WTC11 (cell line): ENCODE data around the gene STK10. TPM values are rescaled to one million over a fixed set of nuclear protein-coding genes. Genes with fewer than 3 reads are reported as not detected.

ENCODE experiments used
- ATAC-seq: fragments of 200-7000 bp; cut with Tn5 transposase; 2 replicates; pipeline ENCODE4 v1.10.0; 2021; ENCODE audit warnings: mild to moderate bottlenecking, moderate library complexity
- CTCF ChIA-PET: fragments of 300-600 bp; sonication (Branson Sonifier 250); formaldehyde crosslinking; loops from one replicate; lab custom pipeline; 2021; ENCODE audit warnings: antibody characterized with exemption; lab: Charles Lee
- POLR2A ChIA-PET: fragments of 350-600 bp; sonication (Branson Sonifier 250); formaldehyde crosslinking; loops from one replicate; lab custom pipeline; 2021; ENCODE audit warnings: antibody characterized with exemption; lab: Charles Lee
- DNase-seq: peaks from one replicate; pipeline ENCODE4 v3.0.0; 2021; ENCODE audit warnings: low spot score
- H3K27ac Mint-ChIP-seq: 2 replicates; pipeline ENCODE4 v1.8.0; 2021; ENCODE audit warnings: mixed read lengths
- H3K27me3 Mint-ChIP-seq: 2 replicates; pipeline ENCODE4 v1.8.0; 2021; ENCODE audit warnings: low read depth, mild to moderate bottlenecking, moderate library complexity, mixed read lengths
- H3K36me3 Mint-ChIP-seq: 2 replicates; pipeline ENCODE4 v1.8.0; 2021; ENCODE audit warnings: mixed read lengths
- H3K4me1 Mint-ChIP-seq: 2 replicates; pipeline ENCODE4 v1.8.0; 2022; ENCODE audit warnings: mixed read lengths
- H3K4me3 Mint-ChIP-seq: 2 replicates; pipeline ENCODE4 v1.8.0; 2021; ENCODE audit warnings: mild to moderate bottlenecking, moderate library complexity, mixed read lengths
- H3K9me3 Mint-ChIP-seq: 2 replicates; pipeline ENCODE4 v1.8.0; 2021; ENCODE audit warnings: mixed read lengths
- ARID4B ChIP-seq: sonication (generic); formaldehyde crosslinking; IDR thresholded peaks from 2 replicates; pipeline ENCODE4 v1.8.0; 2023; ENCODE audit warnings: missing genetic modification reagents, mild to moderate bottlenecking, borderline replicate concordance
- ATF3 ChIP-seq: sonication (generic); formaldehyde crosslinking; conservative IDR thresholded peaks from 2 replicates; pipeline ENCODE4 v1.8.1; 2022; ENCODE audit warnings: mild to moderate bottlenecking, missing genetic modification reagents
- E2F4 ChIP-seq: sonication (generic); formaldehyde crosslinking; IDR thresholded peaks from 2 replicates; pipeline ENCODE4 v1.8.1; 2022; ENCODE audit warnings: low read depth, mild to moderate bottlenecking, moderate library complexity, missing genetic modification reagents, borderline replicate concordance
- E2F5 ChIP-seq: sonication (generic); formaldehyde crosslinking; IDR thresholded peaks from 2 replicates; pipeline ENCODE4 v1.8.1; 2022; ENCODE audit warnings: mild to moderate bottlenecking, moderate library complexity, missing genetic modification reagents
- FOXJ3 ChIP-seq: sonication (generic); formaldehyde crosslinking; IDR thresholded peaks from 2 replicates; pipeline ENCODE4 v1.9.0; 2021; ENCODE audit warnings: missing genetic modification reagents, mild to moderate bottlenecking, borderline replicate concordance
- FOXK1 ChIP-seq: sonication (generic); formaldehyde crosslinking; IDR thresholded peaks from 2 replicates; pipeline ENCODE4 v1.8.0; 2022; ENCODE audit warnings: mild to moderate bottlenecking, moderate library complexity, missing genetic modification reagents
- FOXP1 ChIP-seq: sonication (generic); formaldehyde crosslinking; IDR thresholded peaks from 2 replicates; pipeline ENCODE4 v1.8.0; 2022; ENCODE audit warnings: missing genetic modification reagents, mild to moderate bottlenecking, moderate library complexity, borderline replicate concordance
- GABPB1 ChIP-seq: sonication (generic); formaldehyde crosslinking; IDR thresholded peaks from 2 replicates; pipeline ENCODE4 v1.8.1; 2023; ENCODE audit warnings: mild to moderate bottlenecking, missing genetic modification reagents
- IRF2 ChIP-seq: sonication (generic); formaldehyde crosslinking; IDR thresholded peaks from 2 replicates; pipeline ENCODE4 v1.8.0; 2022; ENCODE audit warnings: low read depth, missing genetic modification reagents, borderline replicate concordance
- MYBL2 ChIP-seq: sonication (generic); formaldehyde crosslinking; IDR thresholded peaks from 2 replicates; pipeline ENCODE4 v1.8.1; 2023; ENCODE audit warnings: mild to moderate bottlenecking, moderate library complexity, missing genetic modification reagents
- NFE2L1 ChIP-seq: sonication (generic); formaldehyde crosslinking; IDR thresholded peaks from 2 replicates; pipeline ENCODE4 v1.8.1; 2023; ENCODE audit warnings: missing genetic modification reagents
- NFYB ChIP-seq: sonication (generic); formaldehyde crosslinking; conservative IDR thresholded peaks from 2 replicates; pipeline ENCODE4 v1.8.0; 2022; ENCODE audit warnings: low read depth, missing genetic modification reagents
- NR1H2 ChIP-seq: sonication (generic); formaldehyde crosslinking; IDR thresholded peaks from 2 replicates; pipeline ENCODE4 v1.9.0; 2021; ENCODE audit warnings: mild to moderate bottlenecking, moderate library complexity, missing genetic modification reagents
- RORB ChIP-seq: fragments of 250-450 bp; sonication (Bioruptor Pico); IDR thresholded peaks from 2 replicates; pipeline ENCODE4 v1.9.0; 2021; ENCODE audit warnings: mild to moderate bottlenecking
- SMAD3 ChIP-seq: sonication (generic); formaldehyde crosslinking; IDR thresholded peaks from 2 replicates; pipeline ENCODE4 v1.8.0; 2022; ENCODE audit warnings: missing genetic modification reagents, mild to moderate bottlenecking, borderline replicate concordance
- SMAD4 ChIP-seq: sonication (generic); formaldehyde crosslinking; IDR thresholded peaks from 2 replicates; pipeline ENCODE4 v1.8.0; 2022; ENCODE audit warnings: mild to moderate bottlenecking, missing genetic modification reagents
- ZNF121 ChIP-seq: sonication (generic); formaldehyde crosslinking; IDR thresholded peaks from 2 replicates; pipeline ENCODE4 v1.8.0; 2023; ENCODE audit warnings: missing genetic modification reagents
- ZNF263 ChIP-seq: sonication (generic); formaldehyde crosslinking; IDR thresholded peaks from 2 replicates; pipeline ENCODE4 v1.8.1; 2022; ENCODE audit warnings: low read depth, mild to moderate bottlenecking, moderate library complexity, missing genetic modification reagents
- ZNF425 ChIP-seq: fragments of 250-450 bp; sonication (Bioruptor Pico); conservative IDR thresholded peaks from 2 replicates; pipeline ENCODE4 v1.9.0; 2021; ENCODE audit warnings: mild to moderate bottlenecking
- total RNA-seq: library from RNA; stranded (reverse); gene quantifications from 3 replicates; pipeline ENCODE4 v1.2.3, GENCODE V29; 2021

STK10 gene
- total RNA-seq, 1 experiment from 2014 or later = 20.5 TPM

- TF ChIP-seq ARID4B (no peak), E2F4 (no peak), FOXJ3 (CRISPR knock-in tag) (no peak), SMAD4 (CRISPR knock-in tag) (no peak), SMAD3 (CRISPR knock-in tag) (no peak), NFE2L1 (no peak), E2F5 (CRISPR knock-in tag) (no peak), ATF3 (CRISPR knock-in tag) (no peak), NR1H2 (no peak), RORB (CRISPR knock-in tag) (no peak), FOXP1 (CRISPR knock-in tag) (no peak)
Observed at GRCh38 chr5:172051643-172052339, 136.2 kb downstream of the STK10 start (continued).

GRCh38 chr5:172050080-172050479 is 137.9 kb downstream of the STK10 start:
- ATAC-seq = no peak
- H3K9me3 Mint-ChIP-seq = no peaks in the 10 kb centered on the region
- H3K27ac Mint-ChIP-seq = no peak overlapping the region
- no peak for DNase-seq
- H3K27me3 Mint-ChIP-seq = no peaks in the 10 kb centered on the region
- TF ChIP-seq IRF2 = no peak
- TF ChIP-seq FOXK1 (CRISPR knock-in tag) = no peak
- no peak for TF ChIP-seq NFYB (CRISPR knock-in tag)
- no peak for TF ChIP-seq ZNF263
- 0 out of 2 replicates have a peak, but pooled peaks have one; percentile 9 for TF ChIP-seq ZNF121 (CRISPR knock-in tag)
- POLR2A ChIA-PET = interaction anchor here (1.0 kb wide), 1 partner anchor 10 kb away, joined by 4 read pairs; no protein-coding TSS in a partner anchor
- CTCF ChIA-PET = interaction anchor here (0.6 to 0.7 kb wide), 2 partner anchors 129 to 1151 kb away, joined by 3 read pairs; no protein-coding TSS in a partner anchor
- H3K4me3 Mint-ChIP-seq = no peak overlapping the region
- peaks cover 20% of the 10 kb centered on the region for H3K4me1 Mint-ChIP-seq
- peaks cover 12% of the 10 kb centered on the region for H3K36me3 Mint-ChIP-seq

- H3K9me3 Mint-ChIP-seq = no peaks in the 10 kb centered on the region
- H3K4me3 Mint-ChIP-seq = no peak overlapping the region
- DNase-seq (no peak), ATAC-seq (no peak)
- peak overlapping the region; percentile 10; the same call in 1 of the 2 replicates for H3K27ac Mint-ChIP-seq
- ChIA-PET CTCF (interaction anchor here (0.6 kb wide), 1 partner anchor 1150 kb away, joined by 3 read pairs; no protein-coding TSS in a partner anchor), POLR2A (interaction anchor here (1.0 kb wide), 1 partner anchor 10 kb away, joined by 4 read pairs; no protein-coding TSS in a partner anchor)
- H3K27me3 Mint-ChIP-seq = no peaks in the 10 kb centered on the region
- peaks cover 25% of the 10 kb centered on the region for H3K4me1 Mint-ChIP-seq
- H3K36me3 Mint-ChIP-seq = peaks cover 12% of the 10 kb centered on the region
- no peak for TF ChIP-seq ZNF425
- no peak for TF ChIP-seq NR1H2
- TF ChIP-seq MYBL2 (CRISPR knock-in tag) = no peak
- TF ChIP-seq GABPB1 = no peak
- TF ChIP-seq ARID4B = no peak
Observed at GRCh38 chr5:172049226-172049796, 138.7 kb downstream of the STK10 start.
